HG03139 (cell line): Measurements from ENCODE around the gene SHANK2.

Experiments
- ATAC-seq: cut with Tn5 transposase; IDR thresholded peaks from one replicate; pipeline ENCODE4 v1.9.1; 2021; ENCODE audit not compliant: unreplicated experiment

Gene SHANK2

GRCh38 chr11:71269603-71270511 is 17.5 kb upstream of the SHANK2 start:
- ATAC-seq: no peak

DNA sequence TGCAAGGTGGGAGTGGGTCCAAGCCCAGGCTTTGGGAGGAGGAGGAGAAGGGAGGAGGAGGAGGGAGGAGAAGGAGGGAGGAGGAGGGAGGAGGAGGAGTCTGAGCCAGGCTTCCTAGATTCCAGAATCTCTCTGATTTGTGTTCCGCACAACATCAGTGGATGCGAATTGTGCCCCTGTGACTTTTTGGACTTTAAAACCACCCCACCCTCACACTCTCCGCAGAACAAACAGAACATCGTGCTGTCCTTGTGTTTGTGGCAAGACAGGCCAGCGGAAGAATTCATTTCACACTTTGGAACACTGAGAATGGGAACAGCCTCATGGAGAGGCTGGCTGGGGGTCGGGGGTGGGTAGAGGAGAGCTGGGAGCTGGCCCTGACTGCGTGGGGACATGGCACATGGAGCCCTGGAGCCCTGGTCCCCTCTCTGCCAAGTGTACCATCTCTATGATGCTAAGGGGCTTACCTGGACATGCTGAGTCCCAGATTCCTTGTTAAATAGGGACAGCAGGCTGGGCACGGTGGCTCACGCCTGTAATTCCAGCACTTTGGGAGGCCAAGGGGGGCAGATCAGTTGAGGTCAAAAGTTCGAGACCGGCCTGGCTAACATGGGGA is 16.4 kb upstream of the SHANK2 start:
- ATAC-seq: no peak

DNA sequence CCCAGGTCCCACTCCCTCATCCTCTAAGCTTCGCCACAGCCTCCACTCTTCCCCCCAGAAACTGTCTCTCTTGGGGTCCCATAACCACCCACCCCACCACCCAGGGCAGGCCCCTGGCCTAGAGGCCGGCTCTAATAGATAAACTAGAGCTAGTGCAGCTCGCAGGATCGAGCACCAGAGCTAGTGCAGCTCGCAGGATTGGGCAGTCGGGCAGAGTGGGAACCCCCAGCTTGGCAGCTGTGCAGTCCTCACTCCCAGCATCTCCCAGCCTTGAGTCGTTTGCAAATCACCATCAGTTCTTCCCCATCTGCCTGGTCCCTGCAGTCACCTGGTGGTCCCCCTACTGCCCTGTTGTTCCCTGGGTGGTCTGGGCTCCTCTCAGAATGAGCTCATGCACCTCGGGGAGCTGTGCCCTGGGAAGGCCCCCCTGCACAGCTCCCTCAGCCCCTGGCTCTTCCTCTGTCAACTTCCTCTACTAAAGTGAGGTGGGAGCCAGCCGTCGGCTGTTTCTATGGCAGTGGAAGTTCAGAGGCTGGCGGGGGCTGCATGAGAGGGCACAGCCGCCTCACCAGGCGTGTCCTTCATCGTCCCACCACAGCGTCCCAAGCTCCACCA is 15.5 kb upstream of the SHANK2 start:
- no peak for ATAC-seq

DNA sequence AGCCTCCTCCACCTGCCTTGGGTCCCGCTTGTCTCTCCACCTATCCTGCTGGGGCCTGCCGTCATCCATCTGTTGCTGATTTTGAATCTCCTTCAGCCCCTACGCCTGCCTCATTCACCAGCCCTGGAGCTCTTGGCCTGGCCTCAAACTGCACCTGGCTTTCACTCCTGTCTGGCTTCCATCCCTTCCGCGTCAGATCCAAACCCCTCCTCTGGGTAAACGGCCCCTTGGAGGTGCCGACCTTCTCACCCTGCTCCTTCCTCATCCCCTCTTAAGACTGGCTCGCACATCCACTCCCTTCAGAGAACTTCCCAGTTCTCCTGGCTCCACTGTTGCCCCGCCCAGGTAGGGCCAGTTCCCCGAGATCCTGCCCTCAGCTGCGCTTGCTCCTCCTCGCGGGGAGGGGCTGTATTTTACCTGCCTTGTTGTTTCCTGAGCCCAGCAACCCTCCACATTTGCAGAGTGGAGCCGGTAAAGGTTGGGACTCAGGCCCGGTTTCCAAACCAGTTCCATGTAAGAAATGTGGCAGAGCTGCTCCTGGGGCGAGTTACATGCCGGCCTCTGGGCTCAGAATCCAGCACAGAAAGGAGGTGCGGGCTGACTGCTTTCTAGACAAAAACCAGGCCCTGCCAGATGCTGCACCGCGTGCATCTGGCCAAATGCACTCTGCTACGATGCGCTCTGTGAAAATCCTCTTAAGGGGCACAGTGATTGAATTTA is 13.9 kb upstream of the SHANK2 start:
- no peak for ATAC-seq

DNA sequence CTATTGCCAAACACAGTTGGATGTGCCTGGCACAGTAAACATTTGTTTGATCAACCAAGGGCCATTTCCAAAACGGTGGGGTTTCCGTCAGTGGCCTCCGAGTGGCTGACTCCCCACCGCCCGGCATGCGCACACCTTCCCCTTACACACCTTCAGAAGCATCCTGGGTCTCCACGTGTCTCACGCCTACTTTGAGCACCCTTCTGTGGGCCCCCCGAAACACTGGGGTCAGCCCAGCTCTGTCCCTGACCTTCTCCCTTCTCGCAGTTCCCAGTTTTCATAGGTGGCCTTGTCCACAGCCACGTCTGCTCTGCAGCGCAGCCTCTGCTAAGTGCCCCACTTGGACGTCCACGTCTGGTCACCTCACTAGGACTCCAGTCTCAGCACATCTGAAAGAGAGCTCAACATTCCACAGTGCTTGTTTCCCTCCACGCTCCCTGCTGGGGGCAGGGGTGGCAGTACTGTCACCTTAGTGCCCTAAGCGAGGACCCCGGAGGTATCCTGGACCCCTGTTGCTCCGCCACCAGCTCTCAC is 13.2 kb upstream of the SHANK2 start:
- no peak for ATAC-seq

DNA sequence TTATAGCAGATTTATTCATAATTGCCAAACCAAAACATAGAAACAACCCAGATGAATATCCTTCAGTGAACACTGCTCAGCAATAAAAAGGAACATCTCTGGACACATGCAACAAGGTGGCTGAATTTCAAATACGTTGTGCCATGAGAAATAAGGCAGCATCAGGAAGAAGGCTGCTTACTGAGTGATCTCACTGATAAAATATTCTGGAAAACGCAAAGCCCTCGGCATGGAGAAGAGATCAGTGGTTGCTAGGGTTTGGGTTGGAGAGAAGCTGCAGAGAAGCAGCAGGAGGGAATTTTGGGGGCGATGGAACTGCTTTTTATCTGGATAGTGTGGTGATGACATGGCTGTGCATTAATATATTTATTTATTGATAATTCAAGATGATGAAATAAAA is 11.0 kb upstream of the SHANK2 start:
- no peak for ATAC-seq

DNA sequence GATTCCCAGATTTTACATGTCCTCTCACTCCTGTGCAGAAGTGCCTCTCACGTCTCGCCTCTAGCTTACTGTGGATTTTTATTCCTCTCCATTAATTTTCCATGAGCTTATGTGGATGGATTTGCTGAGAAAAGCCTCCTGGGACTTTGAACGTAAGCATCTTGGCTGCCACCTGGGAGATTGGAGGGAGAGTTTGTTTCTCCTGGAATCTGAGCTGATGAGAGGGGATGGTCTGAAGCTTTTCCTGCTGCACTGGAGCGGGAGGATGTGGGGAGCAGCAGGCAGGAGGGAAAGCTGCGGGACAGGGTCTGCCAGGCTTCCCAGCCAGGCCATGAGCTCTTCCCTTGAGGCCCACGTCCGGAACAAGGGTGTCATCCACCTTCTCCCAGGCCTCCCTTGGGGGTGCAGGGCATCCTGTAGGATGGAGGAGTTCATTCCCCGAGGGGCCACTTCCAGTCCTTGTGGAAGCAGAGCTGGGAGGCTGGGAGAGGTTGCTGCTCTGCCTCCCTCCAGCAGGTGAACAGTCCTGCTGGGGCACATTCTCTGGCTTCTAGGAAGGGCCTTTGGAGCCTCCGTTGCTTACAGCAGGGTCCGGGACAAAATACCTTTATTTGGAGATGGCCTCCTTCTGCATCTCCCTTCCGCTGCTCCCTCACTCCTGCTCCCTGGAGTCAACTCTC is 3.6 kb upstream of the SHANK2 start:
- ATAC-seq: no peak

DNA sequence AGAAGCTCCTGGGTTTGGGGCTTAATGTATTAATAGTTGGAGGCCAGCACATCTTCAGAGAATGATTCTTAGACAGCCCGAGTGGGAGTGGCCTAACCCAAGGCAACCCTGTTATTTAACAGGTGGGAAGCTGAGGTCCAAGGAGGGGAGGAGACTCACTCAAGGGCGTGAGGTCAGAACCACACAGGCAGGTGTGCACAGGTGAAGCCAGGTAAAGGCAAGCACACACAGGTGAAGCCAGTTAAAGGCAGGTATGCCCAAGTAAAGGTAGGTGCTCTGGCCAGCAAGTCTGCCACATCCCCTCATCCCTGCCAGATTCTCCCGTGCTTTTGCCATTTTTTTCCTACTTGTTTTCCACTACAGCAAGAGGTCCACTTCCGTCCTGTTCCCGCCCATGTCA is 2.9 kb upstream of the SHANK2 start:
- no peak for ATAC-seq

- ATAC-seq: no peak
Measured at GRCh38 chr11:71253794-71254193, 1.4 kb upstream of the SHANK2 start.

- ATAC-seq: no peak
Measured at GRCh38 chr11:71252770-71253730, 673 bp upstream of the SHANK2 start.

DNA sequence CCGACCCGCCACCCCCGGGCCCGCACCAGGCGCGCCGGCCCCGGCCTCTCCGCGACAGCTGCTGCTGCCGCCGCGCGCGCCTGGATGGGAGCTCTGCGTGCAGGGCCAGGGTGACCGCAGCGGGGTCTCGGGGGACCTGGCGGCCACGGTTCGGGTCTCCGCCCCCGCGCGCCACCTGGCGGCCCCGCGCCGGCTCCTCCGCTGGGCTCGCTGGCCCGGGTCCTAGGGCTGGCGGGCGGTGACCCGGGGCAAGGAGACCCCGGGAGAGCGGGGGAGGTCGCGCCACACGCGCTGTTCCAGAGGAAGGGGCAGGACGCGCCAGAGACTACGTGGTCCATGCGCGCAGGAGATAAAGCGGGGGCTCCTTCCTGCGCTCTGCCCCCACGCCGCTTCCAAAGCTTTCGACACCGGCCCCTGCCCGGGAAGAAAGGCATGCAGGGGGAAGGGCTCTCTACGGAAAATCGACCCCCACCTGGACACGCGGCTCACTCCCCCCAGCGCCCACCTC is 562 bp downstream of the SHANK2 start:
- no peak for ATAC-seq

DNA sequence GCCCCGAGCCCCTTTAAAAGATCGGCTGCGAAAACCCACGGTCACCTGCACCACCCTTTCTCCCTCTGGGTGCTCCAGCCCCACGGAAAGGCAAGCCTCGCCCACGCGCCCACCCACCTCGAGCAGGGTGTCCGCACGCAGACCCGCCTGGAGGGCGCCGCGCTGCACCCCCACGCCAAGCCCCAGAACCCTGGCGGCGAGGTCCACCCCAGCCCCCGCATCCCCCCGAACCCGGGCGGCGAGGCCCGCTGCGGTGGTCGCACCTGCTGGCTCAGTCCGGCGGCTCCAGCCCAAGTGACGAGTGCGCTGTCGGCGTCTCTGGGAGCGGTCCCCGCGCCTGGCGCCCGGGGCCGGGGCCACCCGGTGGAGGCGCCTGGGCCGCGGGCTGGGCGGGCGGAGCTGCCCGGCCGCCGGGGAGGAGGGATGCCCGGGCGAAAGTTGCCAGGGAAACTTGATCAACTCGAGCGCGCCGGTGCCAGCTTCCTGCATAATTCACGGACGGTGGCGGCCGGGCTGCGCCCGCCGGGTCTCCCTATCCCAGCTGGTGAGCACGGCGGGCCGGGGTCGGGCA is 1.1 kb downstream of the SHANK2 start:
- ATAC-seq: no peak

DNA sequence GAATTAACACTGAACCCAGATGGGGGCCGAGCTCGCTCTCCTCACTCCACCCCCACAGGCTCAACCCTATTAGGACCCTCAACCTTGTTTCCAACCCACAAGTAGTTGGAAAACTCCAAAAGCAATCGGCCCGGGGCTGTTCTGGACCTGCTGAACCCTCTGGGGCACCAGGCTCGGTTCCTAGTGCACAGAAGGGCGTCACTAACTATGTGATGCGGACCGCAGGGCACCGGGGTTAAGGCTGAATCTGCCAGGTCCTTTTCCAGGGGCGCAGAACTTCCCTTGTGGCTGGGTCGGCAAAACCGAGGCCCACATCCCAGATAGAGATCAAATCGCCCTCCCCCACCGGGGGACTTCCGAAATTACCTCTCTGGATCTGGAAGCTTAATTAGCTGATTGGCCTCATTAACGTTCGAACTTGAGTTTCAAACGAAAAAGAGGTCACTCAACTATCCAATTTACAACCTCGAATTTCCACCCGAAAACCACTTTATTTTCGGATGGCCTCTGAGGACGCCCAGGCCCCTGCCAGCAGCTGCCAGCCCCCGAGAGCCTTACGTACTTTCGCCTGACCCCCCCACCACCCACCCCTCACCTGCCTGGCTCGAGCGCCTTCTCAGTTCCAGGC is 1.7 kb downstream of the SHANK2 start:
- no peak for ATAC-seq

DNA sequence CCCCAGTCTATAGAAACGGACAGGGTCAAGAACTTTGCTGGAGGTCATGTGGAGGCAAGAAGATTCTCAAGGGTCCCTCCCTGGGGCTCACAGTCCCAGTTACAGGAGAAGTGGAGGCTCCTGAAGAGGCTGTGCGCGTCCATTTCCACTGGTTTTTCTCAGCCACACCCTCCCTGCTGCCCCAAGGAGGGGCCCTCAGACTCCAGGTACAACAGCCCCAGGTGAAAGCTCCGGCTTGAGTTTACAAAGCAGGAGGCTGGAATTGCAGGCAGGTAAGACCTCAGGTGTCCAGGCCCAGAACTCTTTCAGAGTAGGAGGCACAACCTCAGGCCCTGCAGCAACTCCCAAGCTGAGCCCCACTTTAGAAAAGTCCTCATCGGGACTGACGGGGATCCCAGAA is 3.1 kb downstream of the SHANK2 start:
- no peak for ATAC-seq

DNA sequence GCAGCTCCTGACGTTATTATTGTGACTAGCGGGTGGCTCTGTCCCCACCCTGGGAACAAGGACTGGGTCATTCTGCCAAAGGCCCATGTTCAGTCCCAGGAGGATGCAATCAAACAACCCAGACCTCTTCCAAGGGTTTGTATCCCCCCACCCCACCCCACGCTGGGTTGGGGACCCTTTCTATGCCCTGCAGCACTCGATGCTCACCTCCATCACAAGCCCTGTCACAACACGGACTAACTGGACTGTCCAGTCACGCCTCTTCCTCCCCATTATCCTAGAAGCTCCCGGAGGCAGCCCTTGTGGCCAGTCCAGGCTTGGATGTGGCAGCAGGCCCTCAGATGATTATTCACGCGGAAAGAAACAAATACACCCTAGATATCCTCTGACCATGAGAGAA is 3.7 kb downstream of the SHANK2 start:
- ATAC-seq: no peak

DNA sequence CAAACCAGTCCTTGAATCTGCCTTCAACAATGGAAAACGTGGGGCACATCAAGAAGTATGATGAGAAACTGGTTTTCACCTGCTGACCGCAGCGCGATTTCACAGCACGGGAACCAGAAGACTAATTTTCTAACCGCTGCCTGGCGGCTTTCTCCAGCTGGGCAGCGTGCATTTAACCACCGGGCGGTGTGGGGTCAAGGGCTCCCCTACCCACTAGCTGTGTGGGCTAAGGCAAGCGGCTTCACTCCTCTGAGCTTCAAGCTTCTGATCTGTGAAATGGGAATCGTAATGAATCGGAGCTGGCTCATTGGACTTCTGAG is 4.2 kb downstream of the SHANK2 start:
- ATAC-seq: no peak

DNA sequence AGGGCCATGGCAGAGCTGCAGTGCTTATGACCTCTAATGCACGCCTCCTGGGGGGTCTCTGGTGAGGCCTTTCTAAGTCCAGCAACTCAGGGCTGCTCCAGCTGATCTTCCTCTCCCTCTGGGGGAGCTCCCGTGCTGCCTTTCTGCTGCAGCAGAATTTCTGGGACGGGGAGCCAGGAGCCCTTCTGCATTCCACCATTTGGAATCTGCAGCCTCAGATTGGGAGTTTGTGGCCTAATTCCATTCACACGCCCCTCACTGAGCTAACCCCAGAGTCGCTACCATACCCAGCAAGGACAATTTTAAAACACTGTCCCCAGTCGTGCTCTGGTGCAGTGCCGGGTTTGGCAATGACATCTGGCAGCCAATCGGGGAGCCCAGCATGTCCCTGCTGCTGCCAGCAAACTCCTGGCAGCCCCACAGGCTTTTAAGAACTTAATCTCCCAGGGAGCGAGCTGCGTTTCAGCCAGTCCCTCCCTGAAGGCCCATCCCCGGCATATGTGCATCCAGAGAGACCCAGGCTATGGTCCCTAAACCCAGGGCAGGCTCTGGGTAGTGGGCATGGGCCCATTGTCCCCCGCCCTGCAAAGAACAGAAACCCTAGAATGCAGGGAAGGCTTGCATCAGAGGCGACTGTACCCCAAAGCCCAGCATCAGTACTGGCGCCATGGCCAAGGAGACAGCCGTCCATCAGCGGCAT is 4.7 kb downstream of the SHANK2 start:
- ATAC-seq: no peak

DNA sequence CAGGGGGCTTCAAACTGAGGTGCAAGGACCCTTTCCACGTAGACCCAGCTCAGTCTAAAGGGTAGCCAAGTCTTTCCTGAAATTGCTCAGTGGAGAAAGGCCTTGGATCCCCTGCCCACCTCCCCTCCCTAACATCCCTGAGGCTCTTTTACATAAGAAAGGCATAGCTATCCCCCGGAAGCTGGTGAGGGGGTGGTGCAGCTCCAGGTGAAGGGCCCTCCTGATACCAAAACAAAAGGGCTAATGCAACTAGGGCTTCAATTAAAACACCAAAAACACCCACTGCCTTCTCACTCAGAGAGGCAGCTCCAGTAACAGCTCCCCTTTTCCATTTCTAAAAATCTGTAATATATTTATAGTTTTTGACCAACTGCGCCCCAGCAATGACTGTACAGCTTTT is 5.8 kb downstream of the SHANK2 start:
- no peak for ATAC-seq
